Keratinocyte (primary cell): ENCODE data around the gene HPN. TPM values are rescaled to one million over a fixed set of nuclear protein-coding genes. Genes with fewer than 3 reads are reported as not detected.
"Not testable (repeated sequence)": the region's sequence is repeated elsewhere in the genome, so short reads cannot be mapped to it uniquely, and the experiment has no call there.

Experiments used
- DNase-seq: peaks from one replicate; pipeline ENCODE4 v3.0.0-alpha.2; 2011; ENCODE audit warnings: low read depth, missing footprints, low spot score
- FAIRE-seq: peaks from 2 replicates; lab custom pipeline; 2011; peaks lifted over from hg19 to GRCh38; lab: Jason Lieb, UNC
- H2AFZ ChIP-seq: 2 replicates; pipeline ENCODE4 v1.6.0; 2012; ENCODE audit warnings: low read length, control low read depth, inconsistent platforms; ENCODE audit not compliant: control insufficient read depth
- H3K27ac ChIP-seq: 2 replicates; pipeline ENCODE4 v1.5.1; 2011; ENCODE audit warnings: low read length; ENCODE audit not compliant: control insufficient read depth, insufficient read depth
- H3K27me3 ChIP-seq: 3 replicates; pipeline ENCODE4 v1.6.0; 2011; ENCODE audit warnings: low read length; ENCODE audit not compliant: control insufficient read depth, insufficient read depth; ENCODE audit errors: extremely low read depth
- H3K36me3 ChIP-seq, 2 experiments: 2 replicates in 1 of 2; 3 replicates in 1 of 2; pipeline ENCODE4 v1.5.1; 2011; ENCODE audit warnings: low read length in 2 of 2, mild to moderate bottlenecking in 1 of 2; ENCODE audit not compliant: control insufficient read depth in 2 of 2, insufficient read depth in 2 of 2; ENCODE audit errors: extremely low read depth in 1 of 2
- H3K4me1 ChIP-seq: 3 replicates; pipeline ENCODE4 v1.5.1; 2011; ENCODE audit warnings: low read length; ENCODE audit not compliant: control insufficient read depth, insufficient read depth; ENCODE audit errors: extremely low read depth
- H3K4me2 ChIP-seq: 3 replicates; pipeline ENCODE4 v1.6.0; 2011; ENCODE audit warnings: low read depth, low read length; ENCODE audit not compliant: control insufficient read depth, insufficient read depth; ENCODE audit errors: extremely low read depth
- H3K4me3 ChIP-seq, 3 experiments: fragments of 200-600 bp in 1 of 3; sonication (generic) in 1 of 3; 2 replicates in 2 of 3; 3 replicates in 1 of 3; pipeline ENCODE4 v1.5.1; 2011 to 2016; ENCODE audit warnings: low read length in 3 of 3, mild to moderate bottlenecking in 3 of 3, control low read depth in 2 of 3, inconsistent platforms in 1 of 3, low read depth in 1 of 3, mixed read lengths in 1 of 3, mixed run types in 1 of 3, moderate library complexity in 1 of 3; ENCODE audit not compliant: control insufficient read depth in 2 of 3, insufficient read depth in 2 of 3; ENCODE audit errors: extremely low read depth in 1 of 3
- H3K79me2 ChIP-seq: 2 replicates; pipeline ENCODE4 v1.6.0; 2012; ENCODE audit warnings: low read length; ENCODE audit not compliant: control insufficient read depth, insufficient read depth
- H3K9ac ChIP-seq: 3 replicates; pipeline ENCODE4 v1.6.0; 2011; ENCODE audit warnings: low read length; ENCODE audit not compliant: control insufficient read depth, insufficient read depth; ENCODE audit errors: extremely low read depth
- H3K9me1 ChIP-seq: 3 replicates; pipeline ENCODE4 v1.6.0; 2011; ENCODE audit warnings: low read length; ENCODE audit not compliant: control insufficient read depth, insufficient read depth; ENCODE audit errors: extremely low read depth
- H3K9me3 ChIP-seq: 2 replicates; pipeline ENCODE4 v1.5.1; 2012; ENCODE audit warnings: low read depth, low read length; ENCODE audit not compliant: control insufficient read depth
- H4K20me1 ChIP-seq: 3 replicates; pipeline ENCODE4 v1.6.0; 2011; ENCODE audit warnings: low read length; ENCODE audit not compliant: control insufficient read depth, insufficient read depth; ENCODE audit errors: extremely low read depth
- EZH2 ChIP-seq: IDR thresholded peaks from one replicate; pipeline ENCODE4 v1.6.1; 2012; ENCODE audit warnings: inconsistent platforms, mild to moderate bottlenecking, low read length, moderate library complexity
- dilution Hi-C: fragments of 300-500 bp; cut with MboI; formaldehyde crosslinking; loops from one replicate; pipeline ENCODE4 v1.7.0; 2020; ENCODE audit warnings: low sequenced_read_pairs; ENCODE audit not compliant: extremely low pct_ligation_motif_present
- polyA minus RNA-seq, 3 experiments: library from RNA; depleted of rRNA, polyadenylated mRNA; stranded (reverse); fragments of >200 nt; gene quantifications; 1 replicate in 1 of 3; 2 replicates in 1 of 3; 3 replicates in 1 of 3; pipeline ENCODE4 v1.2.3, GENCODE V29; 2011
- polyA plus RNA-seq, 5 experiments: library from polyadenylated mRNA; depleted of rRNA in 3 of 5; stranded (reverse) in 3 of 5; stranded (forward) in 1 of 5; unstranded in 1 of 5; fragments of >200 nt; gene quantifications; 1 replicate in 1 of 5; 2 replicates in 3 of 5; 3 replicates in 1 of 5; pipeline versions ENCODE4 v1.2.1 to v1.2.3, GENCODE V29; 2011 to 2012; ENCODE audit warnings: missing spikeins in 2 of 5, low read depth in 1 of 5, low replicate concordance in 1 of 5
- TF ChIP-seq, protein P1 (sequence below), 3 experiments: IDR thresholded peaks in 1 of 3; conservative IDR thresholded peaks in 1 of 3; optimal IDR thresholded peaks in 1 of 3; 2 replicates in 2 of 3; 3 replicates in 1 of 3; pipeline versions ENCODE3 to v1.5.1; 2011; ENCODE audit warnings: low read length in 3 of 3, mild to moderate bottlenecking in 3 of 3, moderate library complexity in 2 of 3, control low read depth in 1 of 3, inconsistent platforms in 1 of 3; ENCODE audit not compliant: insufficient read depth in 2 of 3; ENCODE audit errors: extremely low read depth in 1 of 3

HPN gene
- polyA plus RNA-seq (not detected in 3 replicates), polyA minus RNA-seq (not detected in 3 replicates)
- not detected for polyA plus RNA-seq (2011; ENCODE audit: low read depth)
- not detected in 2 replicates for polyA plus RNA-seq (2011; cell fraction: cytosol; rRNA removed)
- not detected in 2 replicates for polyA plus RNA-seq (2011; cell fraction: nucleus; rRNA removed)
- not detected in 2 replicates for polyA plus RNA-seq (2012; ENCODE audit: low replicate concordance)
- polyA minus RNA-seq (2011; cell fraction: cytosol; rRNA and poly(A)+ RNA removed), result not detected
- not detected in 2 replicates for polyA minus RNA-seq (2011; cell fraction: nucleus; rRNA and poly(A)+ RNA removed)

DNA sequence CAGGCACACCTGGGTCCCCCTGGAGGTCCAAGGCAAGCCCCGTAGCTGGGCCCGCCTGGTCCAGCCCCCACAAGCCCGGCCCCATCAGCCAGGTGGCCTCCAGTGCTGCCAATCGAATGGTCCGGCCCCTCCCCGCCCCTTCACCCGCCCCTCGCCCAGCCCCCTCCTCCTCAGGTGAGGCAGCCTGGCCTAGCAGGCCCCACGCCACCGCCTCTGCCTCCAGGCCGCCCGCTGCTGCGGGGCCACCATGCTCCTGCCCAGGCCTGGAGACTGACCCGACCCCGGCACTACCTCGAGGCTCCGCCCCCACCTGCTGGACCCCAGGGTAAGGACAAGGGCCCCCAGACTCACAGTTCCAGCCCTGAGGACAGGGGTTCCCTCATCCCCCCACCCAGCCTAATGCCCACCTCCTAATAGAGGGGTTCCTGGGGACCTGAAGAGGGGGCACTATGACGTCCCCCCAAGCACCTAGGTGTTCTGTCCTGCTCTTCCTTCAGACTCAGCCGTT, at the start of gene HPN:
HPN (plus strand) TSS at position 174 of the 508 bp plus-strand sequence. CDS start 786 bp downstream, outside the sequence.
- no peak for FAIRE-seq
- no peak for TF ChIP-seq EZH2
- TF ChIP-seq, protein P1, sequence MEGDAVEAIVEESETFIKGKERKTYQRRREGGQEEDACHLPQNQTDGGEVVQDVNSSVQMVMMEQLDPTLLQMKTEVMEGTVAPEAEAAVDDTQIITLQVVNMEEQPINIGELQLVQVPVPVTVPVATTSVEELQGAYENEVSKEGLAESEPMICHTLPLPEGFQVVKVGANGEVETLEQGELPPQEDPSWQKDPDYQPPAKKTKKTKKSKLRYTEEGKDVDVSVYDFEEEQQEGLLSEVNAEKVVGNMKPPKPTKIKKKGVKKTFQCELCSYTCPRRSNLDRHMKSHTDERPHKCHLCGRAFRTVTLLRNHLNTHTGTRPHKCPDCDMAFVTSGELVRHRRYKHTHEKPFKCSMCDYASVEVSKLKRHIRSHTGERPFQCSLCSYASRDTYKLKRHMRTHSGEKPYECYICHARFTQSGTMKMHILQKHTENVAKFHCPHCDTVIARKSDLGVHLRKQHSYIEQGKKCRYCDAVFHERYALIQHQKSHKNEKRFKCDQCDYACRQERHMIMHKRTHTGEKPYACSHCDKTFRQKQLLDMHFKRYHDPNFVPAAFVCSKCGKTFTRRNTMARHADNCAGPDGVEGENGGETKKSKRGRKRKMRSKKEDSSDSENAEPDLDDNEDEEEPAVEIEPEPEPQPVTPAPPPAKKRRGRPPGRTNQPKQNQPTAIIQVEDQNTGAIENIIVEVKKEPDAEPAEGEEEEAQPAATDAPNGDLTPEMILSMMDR (optimal IDR thresholded peaks at IDR 0.05 in 1 of 3, IDR thresholded peaks at IDR 0.05 in 1 of 3, conservative IDR thresholded peaks at IDR 0.05 in 1 of 3; ENCODE audit: extremely low read depth in 1 of 3, insufficient read depth in 2 of 3, low read length in 3 of 3), result no peak
- DNase-seq, result no peak
- H3K79me2 ChIP-seq, result no peaks in the 10 kb centered on the region
- H3K4me2 ChIP-seq, result peak within 1 kb of the TSS; percentile 10
- H4K20me1 ChIP-seq, result no peaks in the 10 kb centered on the region
- no peak within 1 kb of the TSS for H2AFZ ChIP-seq
- H3K27ac ChIP-seq, result no peak within 1 kb of the TSS
- no peak within 1 kb of the TSS for H3K9ac ChIP-seq
- no peaks in the 10 kb centered on the region for H3K9me1 ChIP-seq
- H3K9me3 ChIP-seq, result no peaks in the 10 kb centered on the region
- dilution Hi-C loops, result no loop called here
- peaks cover 10% of the 10 kb centered on the region for H3K27me3 ChIP-seq
- peaks cover 2% of the 10 kb centered on the region for H3K4me1 ChIP-seq
- no peaks in the 10 kb centered on the region for H3K36me3 ChIP-seq
- H3K4me3 ChIP-seq, result no peak within 1 kb of the TSS

DNA sequence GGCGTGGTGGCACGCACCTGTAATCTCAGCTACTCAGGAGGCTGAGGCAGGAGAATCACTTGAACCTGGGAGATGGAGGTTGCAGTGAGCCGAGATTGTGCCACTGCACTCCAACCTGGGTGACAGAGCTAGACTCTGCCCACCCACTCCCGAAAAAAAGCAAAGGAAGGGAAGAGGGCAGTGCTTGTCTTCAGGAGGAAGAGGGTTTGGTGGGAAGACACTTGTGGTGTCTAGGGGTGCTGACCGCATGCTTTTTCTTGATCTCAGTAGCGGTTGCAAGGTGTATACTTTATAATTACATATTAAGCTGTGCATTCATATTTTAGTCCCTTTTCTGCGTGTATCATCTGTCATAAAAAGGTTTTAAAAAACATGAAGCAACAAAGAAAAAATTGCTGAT, 48.9 kb upstream of the HPN start:
- H4K20me1 ChIP-seq, H3K27me3 ChIP-seq, H3K9me3 ChIP-seq, H3K4me2 ChIP-seq, H3K4me3 ChIP-seq, H3K79me2 ChIP-seq, H3K27ac ChIP-seq, H3K9me1 ChIP-seq, H3K36me3 ChIP-seq, dilution Hi-C loops, FAIRE-seq, H3K4me1 ChIP-seq, DNase-seq, H3K9ac ChIP-seq, H2AFZ ChIP-seq: not testable (repeated sequence)
